Right renal cortex interstitium (tissue), 3 donors: ENCODE results near the gene DHX36. TPM values are rescaled to one million over a fixed set of nuclear protein-coding genes. Genes with fewer than 3 reads are reported as not detected.
A peak's percentile ranks its signal among the peaks of the same experiment; 100 is the strongest.

ENCODE experiments used
- DNase-seq, 3 donors: peaks; one replicate each; pipeline ENCODE4 v3.0.0-alpha.2; 2013; ENCODE audit warnings: low read depth in 3 of 3, low spot score in 2 of 3
- polyA plus RNA-seq, 3 donors: library from polyadenylated mRNA; unstranded; fragments of 120-200 nt; gene quantifications; one replicate each; pipeline ENCODE4 v1.2.1, GENCODE V29; 2013; ENCODE audit not compliant: insufficient read length in 3 of 3

DHX36 gene
- polyA plus RNA-seq, 3 donors = 72.8 to 88.5 (median 81.0) TPM

DNA sequence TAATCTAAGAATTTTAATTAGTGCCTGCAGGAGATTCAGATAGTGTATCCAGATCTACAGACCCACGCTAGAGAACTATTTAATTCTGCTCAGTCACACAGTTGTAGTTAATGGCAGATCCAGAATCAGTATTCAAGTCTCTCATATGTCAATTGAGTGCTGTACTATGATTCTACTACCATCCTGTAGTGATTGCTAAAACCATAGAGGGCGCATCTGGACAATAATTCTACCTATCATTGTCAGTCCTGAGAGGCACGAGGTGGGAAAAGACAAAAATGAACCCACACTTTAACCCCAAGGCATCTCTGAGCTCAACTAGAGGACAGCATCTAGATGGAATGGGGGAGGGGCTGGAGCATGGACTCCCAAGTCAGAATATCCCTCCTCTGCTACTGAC, 22.7 kb downstream of the DHX36 start:
- DNase-seq = no peak

DNA sequence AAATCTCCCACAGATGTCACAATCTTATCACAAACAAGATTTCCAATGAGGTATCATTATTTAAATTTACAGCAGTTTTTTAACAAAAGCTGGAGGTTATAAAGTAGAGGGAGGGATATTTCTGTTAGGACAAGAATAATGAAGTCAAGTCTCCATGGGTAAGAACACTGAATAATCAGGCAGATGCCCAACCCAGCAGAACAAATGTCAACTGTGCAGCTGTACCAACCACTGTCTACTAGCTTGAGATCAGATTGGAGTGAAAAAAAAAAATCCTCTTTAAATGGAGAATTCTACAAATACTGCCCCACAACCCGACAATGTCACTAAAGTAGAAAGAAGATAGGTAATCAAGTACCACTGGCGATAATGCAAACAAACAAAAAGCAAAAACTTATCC, 30.3 kb downstream of the DHX36 start:
- DNase-seq = no peak

DNA sequence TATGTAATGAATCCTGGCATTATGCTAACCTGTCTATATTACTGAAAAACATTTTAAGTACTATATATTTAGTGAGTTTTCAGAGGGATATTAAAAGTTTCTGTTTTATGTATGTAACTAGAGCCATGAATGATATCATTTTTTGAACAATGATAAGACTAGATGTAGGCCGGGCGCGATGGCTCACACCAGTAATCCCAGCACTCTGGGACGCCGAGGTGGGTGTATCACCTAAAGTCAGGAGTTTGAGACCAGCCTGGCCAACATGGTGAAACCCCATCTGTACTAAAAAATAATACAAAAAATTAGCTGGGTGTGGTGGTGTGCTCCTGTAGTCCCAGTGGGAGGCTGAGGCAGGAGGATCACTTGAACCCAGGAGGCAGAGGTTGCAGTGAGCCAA, 34.1 kb downstream of the DHX36 start:
- no peak for DNase-seq

GRCh38 chr3:154285221-154285620, 39.1 kb downstream of the DHX36 start:
- no peak for DNase-seq

DNA sequence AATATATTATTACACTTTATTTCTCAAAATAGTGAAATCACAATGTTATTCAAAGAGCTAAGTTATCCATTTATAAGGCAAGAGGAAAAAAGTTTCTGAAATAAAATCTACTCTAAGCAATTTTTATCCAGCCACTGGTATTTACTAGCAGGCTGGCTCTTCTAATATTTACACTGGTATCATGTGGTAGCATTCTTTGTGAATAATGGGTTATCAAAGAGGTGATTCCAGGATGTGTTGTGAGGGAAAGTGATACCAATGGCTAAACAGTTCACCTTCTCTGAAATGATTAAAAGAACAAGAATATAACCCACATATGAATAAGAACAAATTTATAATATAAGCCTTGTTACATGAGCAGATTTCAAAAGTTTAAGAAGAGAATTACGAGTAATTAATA, 44.1 kb downstream of the DHX36 start:
- DNase-seq = no peak

DNA sequence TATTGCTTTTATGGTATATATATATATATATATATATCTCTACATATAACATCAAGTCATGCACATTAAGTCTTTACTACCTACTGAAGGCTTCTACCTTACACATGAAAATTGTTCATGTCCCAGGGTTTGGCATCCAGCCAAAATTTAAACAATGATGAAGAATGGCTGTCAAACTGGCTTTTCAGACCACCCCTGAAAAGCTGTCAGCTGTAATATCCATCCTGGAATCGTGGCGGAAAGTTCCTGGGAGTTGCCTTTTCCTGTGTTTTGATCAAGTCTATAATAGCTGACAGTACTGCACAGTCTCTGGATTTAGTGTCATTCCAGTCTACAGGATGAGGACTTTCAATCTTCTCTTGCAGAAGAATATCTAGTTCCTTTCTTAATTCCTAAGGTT, 48.3 kb downstream of the DHX36 start:
- DNase-seq = no peak

DNA sequence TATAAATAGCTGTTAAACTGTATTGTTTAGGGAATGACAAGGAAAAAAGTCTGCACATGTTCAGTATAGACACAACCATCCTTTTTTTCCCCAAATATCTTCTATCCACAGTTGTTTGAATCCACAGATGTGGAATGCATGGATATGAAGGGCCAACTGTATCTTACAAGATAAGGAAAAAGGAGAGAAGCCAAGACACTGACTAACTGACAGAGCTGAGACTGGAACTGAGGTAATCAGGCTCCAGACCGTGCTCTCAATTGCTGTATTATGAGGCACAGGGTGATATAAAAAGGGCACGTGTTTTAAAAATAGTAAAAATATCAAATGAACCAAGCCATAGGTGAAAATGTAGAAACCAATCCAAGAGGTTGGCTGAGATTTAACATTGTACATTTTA, 49.0 kb downstream of the DHX36 start:
- no peak for DNase-seq

DNA sequence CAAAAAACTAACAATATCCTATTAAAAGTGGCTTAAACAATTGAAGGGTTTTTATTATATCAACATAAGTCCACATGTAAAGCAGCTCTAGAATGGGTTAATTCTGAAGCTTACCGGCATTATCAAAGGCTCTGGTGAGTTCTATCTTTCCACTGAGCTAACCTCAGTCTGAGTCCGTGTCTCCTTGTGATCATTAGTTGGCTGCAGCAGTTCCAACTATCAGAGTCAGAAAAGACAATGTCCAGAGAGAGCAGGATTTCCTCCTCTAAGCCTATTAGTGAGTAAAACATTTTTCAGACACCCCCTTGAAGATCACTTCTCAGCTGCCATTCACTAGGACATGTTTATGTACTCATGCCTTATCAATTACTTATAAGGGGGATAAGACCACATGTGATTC, 49.9 kb downstream of the DHX36 start:
- no peak for DNase-seq

GRCh38 chr3:154273381-154273780, 50.9 kb downstream of the DHX36 start:
- no peak for DNase-seq

GRCh38 chr3:154254527-154254926, 69.8 kb downstream of the DHX36 start:
- no peak for DNase-seq

DNA sequence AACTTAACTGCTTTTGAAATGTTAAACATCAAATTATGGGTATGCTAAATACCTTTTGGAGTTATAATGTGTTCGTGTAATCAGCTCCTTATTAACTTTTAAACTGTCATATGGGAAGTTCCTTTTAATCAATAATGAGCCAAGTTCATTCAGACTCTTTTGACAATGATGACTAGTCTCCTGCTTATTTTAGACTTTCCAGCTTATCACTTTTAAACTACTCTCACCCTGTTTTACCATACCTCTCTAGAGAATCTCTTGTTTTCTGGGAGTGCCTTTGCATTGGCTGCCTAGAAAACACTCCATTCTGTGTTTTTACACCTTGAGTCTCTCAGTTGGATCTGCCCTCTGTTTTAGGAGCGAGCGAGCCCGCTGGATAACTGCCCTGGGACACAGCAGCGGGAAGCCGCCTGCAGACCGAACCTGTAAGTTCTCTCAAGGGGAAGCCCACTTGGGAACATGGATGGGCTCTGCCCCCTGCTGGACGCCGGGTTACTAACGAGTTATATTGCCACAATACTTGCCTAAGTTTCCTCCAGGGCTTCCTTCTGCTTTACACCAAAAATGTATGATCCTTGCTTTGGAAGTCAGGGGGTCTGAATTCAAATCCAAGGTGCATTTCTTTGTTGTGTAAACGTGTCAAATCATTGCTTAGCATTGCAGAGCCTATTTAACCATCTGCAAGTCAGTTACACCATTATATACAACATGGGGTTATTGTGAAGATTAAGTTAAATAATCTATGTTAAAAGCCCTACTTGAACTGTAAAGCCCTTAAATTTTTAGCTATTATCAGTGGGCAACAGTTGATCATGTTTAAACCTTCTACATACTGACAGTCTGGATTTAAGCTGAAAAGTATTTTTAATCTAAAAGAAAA, 71.3 kb downstream of the DHX36 start:
- DNase-seq = peak; percentile 71 to 76 (median 75)

GRCh38 chr3:154251610-154252009, 72.7 kb downstream of the DHX36 start:
- no peak for DNase-seq

DNA sequence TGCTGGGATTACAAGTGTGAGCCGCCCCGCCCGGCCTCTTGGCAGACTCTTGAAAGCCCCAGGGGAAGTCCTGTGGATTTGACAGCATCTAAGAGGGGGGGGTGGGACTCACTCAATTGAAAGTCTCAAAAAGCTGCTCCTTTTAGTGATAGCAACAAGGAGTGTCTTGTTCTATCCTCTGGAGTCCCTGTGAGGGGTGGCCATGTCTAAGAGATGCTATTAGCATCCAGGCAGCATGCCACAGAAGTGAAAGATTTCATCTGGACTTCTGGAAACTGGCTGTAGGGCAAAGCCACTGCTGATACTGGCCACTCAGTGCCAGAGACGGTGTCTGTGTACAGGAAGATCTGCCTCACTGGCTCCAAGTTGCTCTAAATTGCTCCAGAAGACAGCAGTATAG, 74.0 kb downstream of the DHX36 start:
- DNase-seq = no peak

- no peak for DNase-seq
Observed at GRCh38 chr3:154247806-154248415, 76.4 kb downstream of the DHX36 start.

- DNase-seq = no peak
Observed at GRCh38 chr3:154244644-154245043, 79.6 kb downstream of the DHX36 start.

- no peak for DNase-seq
Observed at GRCh38 chr3:154243353-154243752, 80.9 kb downstream of the DHX36 start.

DNA sequence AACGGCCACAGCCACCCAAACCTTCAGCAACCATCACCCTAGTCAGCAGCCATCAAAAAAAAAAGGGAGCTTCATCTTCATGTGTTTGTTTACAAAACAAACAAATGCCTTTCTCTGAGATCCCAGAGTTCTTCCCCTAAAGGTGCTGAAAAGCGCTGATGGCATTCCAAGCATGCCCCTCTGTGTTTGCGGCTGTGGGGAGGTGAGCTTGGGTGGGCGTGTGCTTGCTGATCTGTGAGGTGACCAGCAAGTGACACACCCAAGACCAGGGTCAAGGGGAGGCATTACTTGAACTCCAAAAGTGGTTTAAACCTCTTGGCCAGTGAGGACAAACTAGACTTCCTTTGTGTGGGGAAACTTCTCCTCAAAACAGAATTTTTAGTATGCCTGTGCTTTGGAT, 81.5 kb downstream of the DHX36 start:
- no peak for DNase-seq

DNA sequence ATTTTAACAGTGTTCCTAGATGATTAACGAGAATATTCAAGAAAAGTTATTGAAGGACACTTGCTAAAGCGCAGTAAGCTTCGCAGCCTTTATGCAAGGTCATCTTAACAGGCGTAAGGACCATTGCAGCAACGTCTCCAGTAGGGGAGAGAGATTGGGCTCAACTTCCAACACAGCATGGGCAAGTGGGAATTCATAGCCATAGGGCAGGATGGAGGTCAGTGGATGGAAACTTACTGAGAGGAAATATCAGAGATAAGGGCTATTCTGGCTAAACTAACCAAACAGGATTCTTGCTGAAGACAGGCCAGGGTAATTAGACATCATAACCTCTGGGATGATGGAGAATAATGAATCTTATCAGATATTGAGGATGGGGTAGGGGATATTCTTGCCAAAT, 82.8 kb downstream of the DHX36 start:
- no peak for DNase-seq

DNA sequence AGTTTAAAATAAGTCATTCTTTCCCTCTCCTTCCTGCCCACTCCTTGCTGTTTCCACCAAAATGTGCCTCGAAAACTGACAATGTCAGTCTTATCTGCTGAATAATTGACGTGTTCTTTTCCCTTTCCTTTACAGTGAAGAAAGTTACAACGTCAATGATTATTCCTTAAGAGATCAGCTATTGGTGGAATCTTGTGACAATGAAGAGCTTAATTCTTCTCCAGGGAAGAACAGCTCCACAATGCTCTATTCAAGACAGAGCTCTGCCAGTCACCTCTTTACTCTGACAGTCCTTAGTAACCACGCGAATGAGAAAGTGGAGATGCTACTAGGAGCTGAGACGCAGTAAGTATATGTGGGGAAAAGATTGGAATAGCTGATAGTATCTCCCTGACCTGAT, 84.1 kb downstream of the DHX36 start:
- DNase-seq = no peak

DNA sequence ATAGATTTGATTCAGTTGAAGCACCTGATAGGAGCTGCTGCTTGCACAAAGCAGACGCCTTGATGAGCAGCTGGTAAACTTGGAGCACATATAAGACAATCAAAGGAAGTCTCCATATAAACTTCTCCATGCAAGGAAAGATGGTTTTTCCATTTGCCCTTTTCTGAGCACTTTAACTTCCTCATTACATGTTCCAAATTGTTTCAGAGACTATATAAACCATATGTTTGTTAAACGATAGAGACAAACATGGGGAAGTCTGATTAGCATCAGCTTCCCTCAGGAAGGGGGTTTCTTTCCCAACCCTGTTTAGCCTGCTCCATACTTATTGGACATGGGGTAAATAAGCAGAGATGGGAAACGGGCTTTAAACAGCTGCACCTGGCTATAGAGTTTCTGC, 88.0 kb downstream of the DHX36 start:
- no peak for DNase-seq

DNA sequence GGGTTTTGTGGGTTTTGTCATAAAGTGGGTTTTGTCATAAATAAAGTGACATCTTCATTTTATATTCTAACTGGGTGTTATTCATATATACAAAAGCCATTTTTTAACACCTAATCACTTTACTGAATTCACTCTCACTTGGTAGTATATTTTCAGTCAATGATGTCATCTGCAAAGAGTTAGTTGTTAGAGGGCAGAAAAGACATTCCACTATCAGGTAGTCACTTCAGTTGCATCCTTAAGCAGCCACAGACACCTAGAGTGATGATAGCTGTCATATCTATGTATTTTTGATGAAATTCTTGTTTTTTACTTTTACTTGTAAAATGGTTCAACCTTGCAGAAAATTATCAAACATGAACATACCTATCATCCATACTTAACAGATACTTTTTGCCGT, 89.0 kb downstream of the DHX36 start:
- DNase-seq = no peak

DNA sequence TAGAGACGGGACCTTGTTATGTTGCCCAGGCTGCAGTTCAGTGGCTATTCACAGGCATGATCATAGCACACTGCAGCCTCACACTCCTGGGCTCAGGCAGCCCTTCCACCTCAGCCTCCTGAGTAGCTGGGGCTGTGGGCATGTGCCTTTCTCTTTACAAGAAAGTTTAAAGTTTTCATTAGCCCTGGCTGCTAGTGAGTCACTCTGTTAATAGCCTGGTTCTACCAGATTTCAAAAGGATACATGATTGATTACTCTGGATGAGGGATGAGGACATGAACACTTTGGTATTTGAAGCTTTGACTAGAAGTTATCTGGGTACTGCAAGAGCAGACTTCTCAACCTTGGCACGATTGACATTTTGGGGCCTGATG, 95.1 kb downstream of the DHX36 start:
- no peak for DNase-seq
